Measurements from ENCODE around the gene GNAQ. TPM values are rescaled to one million over a fixed set of nuclear protein-coding genes. Genes with fewer than 3 reads are reported as not detected.
"Not testable (repeated sequence)": the region's sequence is repeated elsewhere in the genome, so short reads cannot be mapped to it uniquely, and the experiment has no call there.

GNAQ gene
- total and polyA plus RNA-seq, 2 of the 4 experiments (the other 2 are of a cell fraction), result 23.1 to 50.7 TPM

DNA sequence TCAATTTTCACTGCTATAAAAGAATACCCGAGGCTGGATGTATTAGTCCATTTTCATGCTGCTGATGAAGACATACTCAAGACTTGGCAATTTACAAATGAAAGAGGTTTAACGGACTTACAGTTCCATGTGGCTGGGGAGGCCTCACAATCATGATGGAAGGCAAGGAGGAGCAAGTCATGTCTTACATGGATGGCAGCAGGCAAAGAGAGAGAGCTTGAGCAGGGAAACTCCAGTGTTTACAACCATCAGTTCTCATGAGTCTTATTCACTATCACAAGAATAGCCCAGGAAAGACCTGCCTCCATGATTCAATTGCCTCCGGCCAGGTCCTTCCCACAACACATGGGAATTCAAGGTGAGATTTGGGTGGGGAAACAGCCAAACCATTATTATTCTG, 170.7 kb downstream of the GNAQ start:
- ATAC-seq (ENCODE audit: low read depth); in situ Hi-C loops (cut with MboI; ENCODE audit: low sequenced_read_pairs); H3K18ac ChIP-seq (ENCODE audit: low read depth, low read length); H2BK15ac ChIP-seq (ENCODE audit: low read depth, low read length); H4K91ac ChIP-seq (ENCODE audit: insufficient read depth, low read depth, low read length); intact Hi-C loops (cut with micrococcal nuclease); CTCF ChIA-PET; H3K9ac ChIP-seq (ENCODE audit: low read depth, low read length); H2BK20ac ChIP-seq (ENCODE audit: low read depth, low read length); H3K9me3 ChIP-seq (ENCODE audit: control insufficient read depth, insufficient read depth, low read length); H2AFZ ChIP-seq (replicated peaks; ENCODE audit: low read length, poor library complexity); H4K8ac ChIP-seq (ENCODE audit: low read depth in 2 of 2, low read length in 2 of 2); H3K27me3 ChIP-seq (ENCODE audit: control insufficient read depth, insufficient read depth, low read length); BruUV-seq (replicated peaks); H3K23ac ChIP-seq (ENCODE audit: low read depth, low read length); H2BK5ac ChIP-seq (ENCODE audit: low read depth, low read length, poor library complexity, severe bottlenecking); H2BK120ac ChIP-seq (ENCODE audit: low read depth, low read length); H2AK5ac ChIP-seq (ENCODE audit: low read depth, low read length); H3K14ac ChIP-seq (replicated peaks; ENCODE audit: low read depth, low read length); H3K4me3 ChIP-seq (ENCODE audit: insufficient read depth, low read depth, low read length); H3K4ac ChIP-seq (ENCODE audit: low read depth, low read length); H3K56ac ChIP-seq (ENCODE audit: extremely low read depth, insufficient read depth, low read length); H3K36me3 ChIP-seq (ENCODE audit: control insufficient read depth, insufficient read depth, low read length); H3K27ac ChIP-seq (ENCODE audit: insufficient read depth, low read length); dilution Hi-C loops (cut with HindIII; ENCODE audit: low sequenced_read_pairs, unreplicated experiment); DNase-seq; H4K5ac ChIP-seq (ENCODE audit: low read depth, low read length); H3K4me2 ChIP-seq (ENCODE audit: low read depth, low read length); POLR2A ChIA-PET (ENCODE audit: unreplicated experiment); H2AK9ac ChIP-seq (replicated peaks; ENCODE audit: low read depth, low read length, poor library complexity): not testable (repeated sequence)
- H3K4me1 ChIP-seq (ENCODE audit: control insufficient read depth, insufficient read depth, low read length), result peaks cover 13% of the 10 kb centered on the region
- H4K20me1 ChIP-seq (ENCODE audit: insufficient read depth, low read length), result peaks cover 10% of the 10 kb centered on the region; the same call in 1 of the 2 replicates
- no CpG with 5 or more reads among the region's 3 CpGs for WGBS, 2 experiments (ENCODE audit: extremely low coverage in 2 of 2, insufficient read length in 1 of 2)
- H3K79me1 ChIP-seq (ENCODE audit: low read depth in 1 of 2, low read length in 2 of 2), result peaks cover 9 to 32% of the 10 kb centered on the region in 2 experiments; a peak in 3 of 4 replicates
- peaks cover 11% of the 10 kb centered on the region for H3K9me1 ChIP-seq (ENCODE audit: insufficient read depth, low read length)

Measured in IMR-90 (cell line).